HepG2 (cell line): ENCODE data around the gene CES2. TPM values are rescaled to one million over a fixed set of nuclear protein-coding genes. Genes with fewer than 3 reads are reported as not detected.
A peak's percentile ranks its signal among the peaks of the same experiment; 100 is the strongest.

Experiments
- CHD4 ChIP-seq: fragments of 200-600 bp; sonication (generic); IDR thresholded peaks from 2 replicates; pipeline ENCODE4 v1.7.0; 2017; ENCODE audit warnings: mild to moderate bottlenecking, low read length, borderline replicate concordance
- MTF2 ChIP-seq: sonication (generic); formaldehyde crosslinking; IDR thresholded peaks from 2 replicates; pipeline ENCODE4 v1.5.0; 2020; ENCODE audit warnings: missing genetic modification reagents, borderline replicate concordance
- NR2F2 ChIP-seq: IDR thresholded peaks from 2 replicates; pipeline ENCODE4 v1.6.1; 2012; ENCODE audit warnings: low read depth, inconsistent platforms, borderline replicate concordance
- RERE ChIP-seq: IDR thresholded peaks from 2 replicates; pipeline ENCODE4 v1.6.1; 2016; ENCODE audit warnings: low read depth, missing genetic modification reagents, missing compliant biosample characterization
- RXRB ChIP-seq: IDR thresholded peaks from 2 replicates; pipeline ENCODE4 v1.6.1; 2016; ENCODE audit warnings: borderline replicate concordance, missing genetic modification reagents, missing compliant biosample characterization
- ZNF101 ChIP-seq: sonication (generic); formaldehyde crosslinking; IDR thresholded peaks from 2 replicates; pipeline ENCODE4 v1.4.0; 2020; ENCODE audit warnings: mild to moderate bottlenecking, low read depth, missing genetic modification reagents, borderline replicate concordance
- ZNF136 ChIP-seq: sonication (generic); formaldehyde crosslinking; IDR thresholded peaks from 2 replicates; pipeline ENCODE4 v1.8.1; 2022; ENCODE audit warnings: low read depth, mild to moderate bottlenecking, moderate library complexity, missing genetic modification reagents
- ZNF407 ChIP-seq: sonication (generic); formaldehyde crosslinking; IDR thresholded peaks from one replicate; pipeline ENCODE4 v1.5.1; 2020; ENCODE audit warnings: mild to moderate bottlenecking, missing genetic modification reagents; ENCODE audit errors: not compliant biosample characterization
- ZNF512B ChIP-seq: sonication (generic); formaldehyde crosslinking; IDR thresholded peaks from 2 replicates; pipeline ENCODE4 v1.5.1; 2020; ENCODE audit warnings: missing genetic modification reagents, mild to moderate bottlenecking, borderline replicate concordance
- ZNF530 ChIP-seq: sonication (generic); formaldehyde crosslinking; IDR thresholded peaks from 2 replicates; pipeline ENCODE4 v1.5.0; 2020; ENCODE audit warnings: low read depth, mild to moderate bottlenecking, missing genetic modification reagents
- ZNF768 ChIP-seq: sonication (generic); formaldehyde crosslinking; IDR thresholded peaks from 2 replicates; pipeline ENCODE4 v1.4.0; 2020; ENCODE audit warnings: missing genetic modification reagents
- polyA plus RNA-seq, 8 experiments: library from polyadenylated mRNA; depleted of rRNA in 3 of 8; stranded (reverse) in 7 of 8; unstranded in 1 of 8; fragments of >200 nt; fragmentation: Illumina TruSeq in 4 of 8; extraction: Trizol in 4 of 8; gene quantifications; 2 replicates each; pipeline versions ENCODE4 v1.2.1 to v1.2.3, GENCODE V29; 2011 to 2016; ENCODE audit warnings: low read depth in 4 of 8, missing spikeins in 1 of 8, mixed read lengths in 1 of 8; ENCODE audit not compliant: insufficient read depth in 1 of 8
- total RNA-seq, 5 experiments: library from RNA; depleted of rRNA; stranded (reverse); fragments of >200 nt; fragmentation: Illumina TruSeq; extraction: Trizol; gene quantifications; 2 replicates each; pipeline ENCODE4 v1.2.3, GENCODE V29; 2016; ENCODE audit warnings: low read depth in 1 of 5

CES2 gene
- total and polyA plus RNA-seq, 2 of the 13 experiments (the other 11 are each of a cell fraction or from before 2014, with no cell fraction given) = 50.6 to 63.8 TPM

GRCh38 chr16:66904846-66905632 lies 30.3 kb upstream of the CES2 start (continued):
- TF ChIP-seq ZNF407 (CRISPR knock-in tag) = no peak
- TF ChIP-seq ZNF512B (CRISPR knock-in tag) = 0 out of 2 replicates have a peak, but pooled peaks have one; percentile 62
- TF ChIP-seq MTF2 (CRISPR knock-in tag) = no peak
- no peak for TF ChIP-seq CHD4
- peak; percentile 69; the same call in 1 of the 2 replicates for TF ChIP-seq NR2F2
- TF ChIP-seq RXRB = peak; percentile 84
- peak; percentile 56; the same call in 1 of the 2 replicates for TF ChIP-seq ZNF136 (CRISPR knock-in tag)
- TF ChIP-seq ZNF530 (CRISPR knock-in tag) = no peak
- no peak for TF ChIP-seq ZNF101 (CRISPR knock-in tag)
- TF ChIP-seq RERE (CRISPR knock-in tag) = peak; percentile 64; the same call in 1 of the 2 replicates
- TF ChIP-seq ZNF768 (CRISPR knock-in tag) = no peak; the same call in 1 of the 2 replicates
